HG02885 (cell line): ENCODE data around the gene ATP6V0A1.
"Not testable (repeated sequence)": the region's sequence is repeated elsewhere in the genome, so short reads cannot be mapped to it uniquely, and the experiment has no call there.

Source experiments
- ATAC-seq: cut with Tn5 transposase; IDR thresholded peaks from one replicate; pipeline ENCODE4 v1.9.1; 2021; ENCODE audit warnings: mild to moderate bottlenecking; ENCODE audit not compliant: unreplicated experiment, poor library complexity

ATP6V0A1 gene

DNA sequence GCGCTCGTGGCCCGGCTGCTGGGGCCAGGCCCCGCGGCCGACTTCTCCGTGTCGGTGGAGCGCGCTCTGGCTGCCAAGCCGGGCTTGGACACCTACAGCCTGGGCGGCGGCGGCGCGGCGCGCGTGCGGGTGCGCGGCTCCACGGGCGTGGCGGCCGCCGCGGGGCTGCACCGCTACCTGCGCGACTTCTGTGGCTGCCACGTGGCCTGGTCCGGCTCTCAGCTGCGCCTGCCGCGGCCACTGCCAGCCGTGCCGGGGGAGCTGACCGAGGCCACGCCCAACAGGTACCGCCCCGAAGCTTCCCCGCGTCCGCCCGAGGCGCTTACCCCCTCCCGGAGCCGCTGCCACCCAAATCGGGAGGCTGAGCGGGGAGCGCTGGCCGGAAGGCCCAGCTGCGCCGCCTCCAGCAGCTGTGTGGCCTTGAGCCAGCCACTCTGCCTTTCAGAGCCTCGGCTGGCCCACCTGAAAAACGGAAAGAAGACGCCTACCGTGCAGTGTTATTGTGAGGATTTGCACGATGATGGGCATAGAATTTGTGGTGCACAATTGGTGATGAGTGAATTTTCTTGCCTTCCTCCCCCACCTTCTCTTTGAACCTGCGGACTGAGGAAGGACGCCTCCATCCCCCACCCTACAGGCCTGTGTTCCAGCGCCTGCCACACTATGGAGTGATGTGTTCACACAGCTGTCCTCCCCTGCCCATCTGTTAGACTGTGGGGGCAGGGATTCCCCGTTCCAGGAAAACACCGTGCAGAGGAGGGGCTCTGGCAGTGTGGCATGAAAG lies 77.9 kb downstream of the ATP6V0A1 start:
- peak; percentile 73 for ATAC-seq

DNA sequence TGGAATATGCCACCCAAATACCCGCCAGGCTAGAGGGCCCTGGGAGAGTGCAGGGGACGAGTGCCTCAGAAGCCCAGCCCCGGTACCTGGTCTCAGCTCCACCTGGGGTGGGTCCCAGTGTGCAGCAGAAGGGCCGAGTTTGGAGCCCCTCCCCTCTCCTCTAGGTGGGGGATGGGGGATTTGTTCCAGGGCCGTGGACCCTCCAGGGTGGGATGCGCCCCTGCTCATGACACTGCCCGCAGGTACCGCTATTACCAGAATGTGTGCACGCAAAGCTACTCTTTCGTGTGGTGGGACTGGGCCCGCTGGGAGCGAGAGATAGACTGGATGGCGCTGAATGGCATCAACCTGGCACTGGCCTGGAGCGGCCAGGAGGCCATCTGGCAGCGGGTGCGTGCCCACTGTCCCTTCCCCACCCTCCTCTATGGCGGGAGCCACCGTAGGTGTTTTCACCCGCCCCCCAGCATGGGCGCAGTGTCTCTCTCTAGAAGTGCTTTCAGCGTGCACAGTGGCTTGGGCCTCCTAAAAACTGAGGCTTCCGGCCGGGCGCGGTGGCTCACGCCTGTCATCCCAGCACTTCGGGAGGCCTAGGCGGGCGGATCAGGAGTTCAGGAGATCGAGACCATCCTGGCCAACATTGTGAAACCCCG lies 78.6 kb downstream of the ATP6V0A1 start:
- ATAC-seq = no peak

DNA sequence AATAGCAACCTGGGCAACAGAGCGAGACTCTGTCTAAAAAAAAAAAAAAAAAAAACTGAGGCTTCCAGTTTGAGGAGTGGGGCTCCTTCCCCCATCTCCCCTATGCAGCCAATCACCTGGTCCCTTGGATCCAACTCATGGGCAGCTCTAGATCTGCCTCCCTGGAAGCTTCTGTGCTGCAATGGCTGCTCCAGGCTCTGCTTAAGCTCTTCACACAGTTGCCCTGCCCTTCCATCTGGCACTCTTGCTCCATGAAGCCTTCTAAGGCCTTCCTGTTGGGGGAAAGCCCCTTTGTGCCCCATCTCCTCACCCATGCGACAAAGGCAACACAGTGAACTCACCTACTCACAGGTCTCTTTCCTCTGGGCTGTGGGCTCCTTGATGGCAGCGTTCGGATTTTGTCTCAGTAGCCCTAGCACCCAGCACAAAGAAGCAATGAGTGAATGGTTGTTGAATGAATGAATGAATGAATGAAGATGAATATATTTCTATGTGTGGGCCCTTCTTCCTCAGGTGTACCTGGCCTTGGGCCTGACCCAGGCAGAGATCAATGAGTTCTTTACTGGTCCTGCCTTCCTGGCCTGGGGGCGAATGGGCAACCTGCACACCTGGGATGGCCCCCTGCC lies 79.3 kb downstream of the ATP6V0A1 start:
- ATAC-seq = no peak

DNA sequence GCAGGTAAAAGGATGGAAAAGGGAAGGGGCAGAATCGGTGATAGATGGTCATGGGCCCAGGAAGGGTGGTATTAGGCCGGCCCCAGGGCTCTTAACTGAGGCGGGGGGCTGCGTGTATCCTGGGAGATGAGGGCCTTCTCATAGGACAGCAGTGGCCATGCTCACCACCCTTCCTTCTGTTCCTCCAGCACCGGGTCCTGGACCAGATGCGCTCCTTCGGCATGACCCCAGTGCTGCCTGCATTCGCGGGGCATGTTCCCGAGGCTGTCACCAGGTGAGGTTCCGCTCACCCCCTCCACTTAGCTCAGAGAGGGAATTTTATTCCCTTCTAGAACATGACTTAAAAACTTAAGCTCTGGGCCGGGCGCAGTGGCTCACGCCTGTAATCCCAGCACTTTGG lies 79.8 kb downstream of the ATP6V0A1 start:
- ATAC-seq = no peak

DNA sequence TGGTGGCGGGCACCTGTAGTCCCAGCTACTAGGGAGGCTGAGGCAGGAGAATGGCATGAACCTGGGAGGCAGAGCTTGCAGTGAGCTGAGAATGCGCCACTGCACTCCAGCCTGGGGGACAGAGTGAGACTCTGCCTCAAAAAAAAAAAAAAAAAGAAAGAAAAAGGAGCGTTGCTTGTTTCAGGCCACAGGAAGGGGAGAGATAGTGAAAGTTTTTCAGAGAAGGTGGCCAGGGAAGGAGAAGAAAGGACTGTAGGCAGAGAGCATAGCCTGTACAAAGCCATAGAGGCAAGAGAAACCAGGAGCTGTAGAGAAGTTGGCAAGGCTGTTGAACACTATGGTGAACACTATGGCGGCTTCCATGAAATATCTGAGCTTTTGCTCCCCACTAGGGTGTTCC lies 81.9 kb downstream of the ATP6V0A1 start:
- not testable (repeated sequence) for ATAC-seq

DNA sequence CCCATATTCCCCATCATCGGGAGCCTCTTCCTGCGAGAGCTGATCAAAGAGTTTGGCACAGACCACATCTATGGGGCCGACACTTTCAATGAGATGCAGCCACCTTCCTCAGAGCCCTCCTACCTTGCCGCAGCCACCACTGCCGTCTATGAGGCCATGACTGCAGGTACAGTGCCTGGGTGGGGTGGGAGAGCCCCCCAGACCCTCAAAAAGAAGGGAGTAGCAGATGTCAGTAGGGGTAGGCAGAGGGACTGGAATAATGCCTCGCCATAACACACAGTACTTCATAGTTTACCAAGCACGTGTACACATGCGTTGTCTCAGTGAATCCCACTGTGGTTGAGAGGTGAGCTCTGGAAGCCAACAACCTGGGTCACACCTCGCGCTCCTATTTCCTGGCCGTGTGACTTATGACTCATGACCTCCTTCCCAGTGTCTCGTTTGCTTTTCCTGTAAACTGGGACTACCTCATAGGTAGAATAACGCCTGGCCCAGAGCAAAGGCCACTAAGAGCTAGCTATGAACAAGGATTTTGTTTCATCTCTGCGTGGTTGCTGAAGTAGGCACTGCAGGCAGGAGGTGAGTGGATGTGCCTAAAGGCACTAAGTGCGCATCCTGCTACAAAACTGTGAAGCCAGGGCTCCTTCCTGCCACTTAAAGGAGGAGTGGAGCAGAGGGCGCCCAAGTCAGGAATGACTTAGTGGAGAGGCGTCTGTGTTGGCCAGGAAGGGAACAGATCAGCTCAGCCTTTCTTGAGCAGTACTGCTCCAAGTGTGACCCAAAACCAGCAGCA lies 82.6 kb downstream of the ATP6V0A1 start:
- no peak for ATAC-seq

DNA sequence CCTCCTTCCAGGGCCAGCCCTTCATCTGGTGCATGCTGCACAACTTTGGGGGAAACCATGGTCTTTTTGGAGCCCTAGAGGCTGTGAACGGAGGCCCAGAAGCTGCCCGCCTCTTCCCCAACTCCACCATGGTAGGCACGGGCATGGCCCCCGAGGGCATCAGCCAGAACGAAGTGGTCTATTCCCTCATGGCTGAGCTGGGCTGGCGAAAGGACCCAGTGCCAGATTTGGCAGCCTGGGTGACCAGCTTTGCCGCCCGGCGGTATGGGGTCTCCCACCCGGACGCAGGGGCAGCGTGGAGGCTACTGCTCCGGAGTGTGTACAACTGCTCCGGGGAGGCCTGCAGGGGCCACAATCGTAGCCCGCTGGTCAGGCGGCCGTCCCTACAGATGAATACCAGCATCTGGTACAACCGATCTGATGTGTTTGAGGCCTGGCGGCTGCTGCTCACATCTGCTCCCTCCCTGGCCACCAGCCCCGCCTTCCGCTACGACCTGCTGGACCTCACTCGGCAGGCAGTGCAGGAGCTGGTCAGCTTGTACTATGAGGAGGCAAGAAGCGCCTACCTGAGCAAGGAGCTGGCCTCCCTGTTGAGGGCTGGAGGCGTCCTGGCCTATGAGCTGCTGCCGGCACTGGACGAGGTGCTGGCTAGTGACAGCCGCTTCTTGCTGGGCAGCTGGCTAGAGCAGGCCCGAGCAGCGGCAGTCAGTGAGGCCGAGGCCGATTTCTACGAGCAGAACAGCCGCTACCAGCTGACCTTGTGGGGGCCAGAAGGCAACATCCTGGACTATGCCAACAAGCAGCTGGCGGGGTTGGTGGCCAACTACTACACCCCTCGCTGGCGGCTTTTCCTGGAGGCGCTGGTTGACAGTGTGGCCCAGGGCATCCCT lies 84.8 kb downstream of the ATP6V0A1 start:
- ATAC-seq = no peak

DNA sequence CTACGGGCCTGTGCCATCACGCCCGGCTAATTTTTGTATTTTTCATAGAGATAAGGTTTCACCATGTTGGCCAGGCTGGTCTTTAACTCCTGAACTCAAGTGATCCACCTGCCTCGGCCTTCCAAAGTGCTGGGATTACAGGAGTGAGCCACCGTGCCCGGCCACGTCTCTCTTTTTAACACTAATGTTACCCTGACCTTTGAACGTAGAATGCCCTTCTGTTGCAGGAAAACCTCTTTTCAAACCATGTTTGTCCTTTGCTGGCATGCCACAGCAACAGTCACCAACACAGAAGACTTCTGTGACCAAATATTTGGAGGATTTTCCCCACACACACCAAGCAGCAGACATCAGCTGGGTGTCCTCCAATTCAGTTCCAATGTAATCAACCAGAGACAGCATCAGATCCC lies 86.2 kb downstream of the ATP6V0A1 start:
- ATAC-seq = no peak

DNA sequence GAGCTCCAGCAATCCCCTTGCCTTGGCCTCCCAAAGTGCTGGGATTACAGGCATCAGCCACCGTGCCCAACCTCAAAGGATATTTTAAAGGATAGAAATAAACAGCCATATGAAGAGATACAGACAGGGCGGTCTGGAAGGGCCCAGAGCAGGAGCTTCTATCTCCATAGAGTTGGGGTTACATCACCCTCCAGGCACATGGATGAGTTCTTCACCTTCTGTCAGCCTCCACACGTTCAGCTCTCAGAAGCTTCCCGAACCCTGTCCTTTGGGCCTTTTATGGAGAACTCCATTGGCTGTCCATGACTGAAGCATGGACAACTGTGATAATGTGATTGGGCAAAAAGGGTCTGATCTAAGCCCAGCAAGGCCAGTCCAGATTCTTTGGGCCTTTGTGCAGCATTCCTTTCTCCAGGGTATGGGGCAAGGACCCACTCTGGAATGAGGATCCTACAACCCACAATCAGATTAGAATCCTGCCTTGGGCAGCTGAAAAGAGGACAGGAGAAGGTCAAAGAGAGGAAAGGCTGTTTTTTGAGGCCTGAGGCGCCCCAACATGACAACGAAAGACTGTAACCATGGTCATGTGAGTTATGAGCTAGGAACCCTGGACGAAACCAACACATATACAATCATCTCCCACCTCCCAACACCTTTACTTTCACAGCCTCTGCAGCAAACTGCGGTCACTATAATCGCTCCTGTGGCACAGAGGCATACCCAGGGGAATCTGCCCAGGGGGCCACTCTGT lies 87.3 kb downstream of the ATP6V0A1 start:
- not testable (repeated sequence) for ATAC-seq

DNA sequence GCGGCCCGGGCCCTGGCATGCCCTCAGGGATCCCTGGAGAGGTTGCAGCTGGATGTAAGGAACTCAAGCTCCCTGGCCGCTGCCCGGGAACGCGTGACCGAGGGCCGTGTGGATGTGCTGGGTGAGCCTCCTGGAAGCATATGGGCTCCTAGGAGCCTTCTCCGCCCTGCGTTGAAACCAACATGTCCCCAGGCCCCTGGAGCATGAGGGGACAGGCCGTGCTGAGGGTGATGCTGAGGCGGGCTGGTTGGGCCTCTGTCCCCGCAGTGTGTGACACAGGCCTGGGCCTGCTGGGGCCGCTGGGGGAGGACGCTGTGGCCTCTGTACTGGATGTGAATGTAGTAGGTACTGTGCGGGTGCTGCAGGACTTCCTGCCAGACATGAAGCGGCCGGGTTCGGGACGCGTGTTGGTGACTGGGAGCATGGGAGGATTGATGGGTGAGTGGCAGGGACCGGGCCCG lies 88.4 kb downstream of the ATP6V0A1 start:
- ATAC-seq = no peak

DNA sequence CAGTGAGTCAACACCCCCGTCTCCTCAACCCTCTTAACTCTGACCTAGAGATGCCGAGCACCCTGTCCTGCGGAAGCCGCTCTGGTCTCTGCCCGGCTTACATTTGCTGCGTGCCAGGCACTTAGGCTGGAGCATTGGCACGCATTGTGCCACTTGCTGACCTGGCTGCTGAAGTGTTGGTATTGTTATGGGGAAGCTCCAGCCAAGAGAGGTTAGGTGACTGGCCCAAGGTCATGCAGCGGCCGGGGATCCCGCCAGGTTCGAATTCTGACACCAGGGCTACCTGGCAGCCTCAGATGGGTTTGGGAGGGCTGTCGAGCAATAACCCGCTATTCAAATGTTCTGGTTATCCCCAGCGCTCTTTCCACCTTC lies 89.0 kb downstream of the ATP6V0A1 start:
- no peak for ATAC-seq

DNA sequence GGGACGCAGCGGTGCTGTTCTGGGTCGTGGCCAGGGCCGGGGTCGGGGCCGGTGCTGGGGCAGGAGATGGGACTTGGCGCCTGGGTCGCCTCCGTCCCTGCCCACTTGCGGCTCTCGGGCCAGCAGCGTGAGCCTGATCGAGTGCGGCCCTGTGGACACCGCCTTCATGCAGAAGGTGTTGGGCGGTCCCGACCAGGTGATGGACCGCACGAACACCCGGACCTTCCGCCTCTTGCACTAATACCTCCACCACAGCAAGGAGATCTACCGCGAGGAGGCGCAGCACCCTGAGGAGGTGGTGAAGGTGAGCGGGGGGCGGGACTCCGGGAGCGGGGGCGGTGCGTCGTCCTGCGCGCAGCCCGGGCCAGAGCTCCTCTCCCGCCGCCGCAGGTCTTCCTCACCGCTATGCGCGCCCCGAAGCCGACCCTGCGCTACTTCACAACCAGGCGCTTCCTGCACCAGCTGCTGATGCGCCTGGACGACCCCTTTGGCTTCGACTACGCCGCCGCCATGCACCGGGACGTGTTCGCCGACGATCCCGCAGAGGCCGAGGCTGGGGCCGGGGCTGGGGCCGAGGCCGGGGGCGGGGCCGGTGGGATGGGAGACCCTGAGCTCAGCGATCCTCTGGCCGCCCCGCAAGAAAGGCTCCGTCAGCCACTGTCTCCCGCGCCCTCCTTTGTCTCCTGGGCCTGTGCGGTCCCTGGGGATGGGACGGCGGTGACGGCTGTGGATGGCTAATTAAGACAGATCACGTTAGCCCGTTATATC lies 89.6 kb downstream of the ATP6V0A1 start:
- ATAC-seq = peak; percentile 75

DNA sequence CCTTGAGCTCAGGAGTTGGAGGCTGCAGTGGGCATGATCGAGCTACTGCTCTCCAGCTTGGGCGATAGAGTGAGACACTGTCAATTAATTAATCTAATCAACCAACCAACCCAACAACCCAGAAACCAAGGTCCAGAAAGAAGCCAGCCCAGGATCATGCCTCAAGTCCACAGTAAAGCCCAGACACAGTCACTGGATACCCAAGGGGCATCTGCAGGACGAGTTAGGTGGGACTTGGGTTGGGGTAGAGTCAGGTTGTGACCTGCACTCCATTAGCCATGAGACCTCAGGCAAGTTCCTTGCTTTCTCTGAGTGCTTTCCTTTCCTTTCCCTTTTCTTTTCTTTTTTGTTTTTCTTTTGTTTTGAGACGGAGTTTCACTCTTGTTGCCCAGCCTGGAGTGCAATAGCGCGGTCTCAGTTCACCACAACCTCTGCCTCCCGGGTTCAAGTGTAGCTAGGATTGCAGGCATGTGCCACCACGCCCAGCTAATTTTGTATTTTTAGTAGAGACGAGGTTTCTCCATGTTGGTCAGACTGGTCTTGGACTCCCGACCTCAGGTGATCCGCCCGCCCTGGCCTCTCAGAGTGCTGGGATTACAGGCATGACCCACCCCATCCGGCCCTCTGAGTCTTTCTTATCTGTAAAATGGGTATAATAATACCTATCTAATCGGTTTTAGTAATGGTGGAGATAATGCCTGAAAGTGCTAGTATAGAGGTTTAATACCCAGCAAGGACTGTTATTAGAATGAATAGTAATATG lies 90.5 kb downstream of the ATP6V0A1 start:
- no peak for ATAC-seq

DNA sequence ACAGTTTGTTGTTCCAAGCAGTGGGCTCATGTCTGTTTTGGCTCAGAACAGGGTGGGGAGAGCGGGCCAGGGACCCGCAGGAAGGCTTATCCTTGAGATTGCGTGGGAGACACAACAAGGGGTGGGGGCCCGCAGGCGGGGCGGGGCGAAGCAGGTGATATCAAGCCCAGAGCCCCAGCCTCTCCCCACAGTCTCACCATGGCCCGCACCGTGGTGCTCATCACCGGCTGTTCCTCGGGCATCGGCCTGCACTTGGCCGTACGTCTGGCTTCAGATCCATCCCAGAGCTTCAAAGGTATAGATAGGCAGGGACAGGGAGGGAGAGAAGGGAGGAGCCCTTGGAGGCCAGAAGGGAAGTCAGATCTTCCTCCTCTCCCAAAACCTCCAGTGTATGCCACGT lies 94.1 kb downstream of the ATP6V0A1 start, which contains the start of gene HSD17B1:
HSD17B1 (plus strand) TSS at position 188 of the 400 bp plus-strand sequence; CDS start at position 199, 11 bp downstream.
- ATAC-seq = not testable (repeated sequence)

DNA sequence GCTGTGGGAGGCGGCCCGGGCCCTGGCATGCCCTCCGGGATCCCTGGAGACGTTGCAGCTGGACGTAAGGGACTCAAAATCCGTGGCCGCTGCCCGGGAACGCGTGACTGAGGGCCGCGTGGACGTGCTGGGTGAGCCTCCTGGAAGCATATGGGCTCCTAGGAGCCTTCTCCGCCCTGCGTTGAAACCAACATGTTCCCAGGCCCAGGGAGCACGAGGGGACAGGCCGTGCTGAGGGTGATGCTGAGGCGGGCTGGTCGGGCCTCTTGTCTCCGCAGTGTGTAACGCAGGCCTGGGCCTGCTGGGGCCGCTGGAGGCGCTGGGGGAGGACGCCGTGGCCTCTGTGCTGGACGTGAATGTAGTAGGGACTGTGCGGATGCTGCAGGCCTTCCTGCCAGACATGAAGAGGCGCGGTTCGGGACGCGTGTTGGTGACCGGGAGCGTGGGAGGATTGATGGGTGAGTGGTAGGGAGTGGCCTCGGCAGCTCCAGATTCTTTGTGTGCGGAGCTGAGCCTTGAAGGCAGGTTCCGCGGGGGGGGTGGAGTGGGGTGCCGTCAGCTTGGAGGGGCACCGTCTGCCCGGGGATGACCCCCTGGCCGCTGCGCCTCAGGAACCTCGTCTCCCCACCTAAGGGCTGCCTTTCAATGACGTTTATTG lies 94.6 kb downstream of the ATP6V0A1 start:
- no peak for ATAC-seq

DNA sequence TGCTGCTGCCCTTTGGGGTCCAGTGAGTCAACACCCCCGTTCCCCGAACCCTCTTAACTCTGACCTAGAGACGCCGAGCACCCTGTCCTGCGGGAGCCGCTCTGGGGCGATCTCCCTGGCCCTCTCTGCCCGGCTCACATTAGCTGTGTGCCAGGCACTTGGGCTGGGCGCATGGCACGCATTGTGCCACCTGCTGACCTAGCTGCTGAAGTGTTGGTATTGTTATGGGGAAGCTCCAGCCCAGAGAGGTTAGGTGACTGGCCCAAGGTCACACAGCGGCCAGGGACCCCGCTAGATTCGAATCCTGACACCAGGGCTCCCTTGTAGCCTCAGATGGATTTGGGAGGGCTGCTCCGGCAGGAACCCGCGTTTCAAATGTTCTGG lies 95.2 kb downstream of the ATP6V0A1 start:
- ATAC-seq = no peak
